ENCODE results near the gene ADORA2B.

DNA sequence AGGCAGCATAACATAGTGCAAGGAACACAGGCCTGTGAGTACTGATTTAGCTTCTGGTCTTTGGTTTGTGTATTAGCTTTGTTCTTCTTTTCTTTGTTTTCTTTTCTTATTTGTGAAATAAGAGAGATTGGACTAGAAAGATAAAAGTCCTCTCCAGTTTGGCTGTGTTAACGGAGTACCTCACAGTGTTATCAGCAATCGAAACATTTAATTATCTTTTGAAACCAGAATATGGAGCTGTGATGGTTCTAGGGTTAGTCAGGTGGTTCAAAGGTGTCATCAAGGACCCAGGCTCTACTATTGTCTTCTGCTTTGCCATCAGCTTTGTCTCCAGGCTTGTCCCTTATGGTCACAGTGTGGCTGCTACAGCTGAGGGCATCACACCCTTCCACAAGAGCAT is 25.6 kb downstream of the ADORA2B start:
- TF ChIP-seq, protein P1, sequence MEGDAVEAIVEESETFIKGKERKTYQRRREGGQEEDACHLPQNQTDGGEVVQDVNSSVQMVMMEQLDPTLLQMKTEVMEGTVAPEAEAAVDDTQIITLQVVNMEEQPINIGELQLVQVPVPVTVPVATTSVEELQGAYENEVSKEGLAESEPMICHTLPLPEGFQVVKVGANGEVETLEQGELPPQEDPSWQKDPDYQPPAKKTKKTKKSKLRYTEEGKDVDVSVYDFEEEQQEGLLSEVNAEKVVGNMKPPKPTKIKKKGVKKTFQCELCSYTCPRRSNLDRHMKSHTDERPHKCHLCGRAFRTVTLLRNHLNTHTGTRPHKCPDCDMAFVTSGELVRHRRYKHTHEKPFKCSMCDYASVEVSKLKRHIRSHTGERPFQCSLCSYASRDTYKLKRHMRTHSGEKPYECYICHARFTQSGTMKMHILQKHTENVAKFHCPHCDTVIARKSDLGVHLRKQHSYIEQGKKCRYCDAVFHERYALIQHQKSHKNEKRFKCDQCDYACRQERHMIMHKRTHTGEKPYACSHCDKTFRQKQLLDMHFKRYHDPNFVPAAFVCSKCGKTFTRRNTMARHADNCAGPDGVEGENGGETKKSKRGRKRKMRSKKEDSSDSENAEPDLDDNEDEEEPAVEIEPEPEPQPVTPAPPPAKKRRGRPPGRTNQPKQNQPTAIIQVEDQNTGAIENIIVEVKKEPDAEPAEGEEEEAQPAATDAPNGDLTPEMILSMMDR (IDR thresholded peaks at IDR 0.05; ENCODE audit: low read depth, low read length, poor library complexity, severe bottlenecking): no peak
- no peak for TF ChIP-seq EZH2phosphoT487 (IDR thresholded peaks at IDR 0.05; ENCODE audit: borderline replicate concordance, low read length)
